HG03521 (cell line): ENCODE measurements around the gene SLC7A1.

ENCODE experiments used
- ATAC-seq: cut with Tn5 transposase; IDR thresholded peaks from one replicate; pipeline ENCODE4 v1.9.1; 2021; ENCODE audit warnings: mild to moderate bottlenecking, moderate library complexity; ENCODE audit not compliant: unreplicated experiment

SLC7A1 gene

GRCh38 chr13:29583073-29583785, 12.3 kb downstream of the SLC7A1 start:
- ATAC-seq, result no peak

- ATAC-seq, result no peak
These were observed 13.3 kb downstream of the SLC7A1 start for GRCh38 chr13:29582171-29582570.

- ATAC-seq, result no peak
These were observed 13.8 kb downstream of the SLC7A1 start for GRCh38 chr13:29581666-29582065.

- no peak for ATAC-seq
These were observed 16.4 kb downstream of the SLC7A1 start for GRCh38 chr13:29579094-29579493.

GRCh38 chr13:29578300-29579085, 17.0 kb downstream of the SLC7A1 start:
- no peak for ATAC-seq

GRCh38 chr13:29577136-29578051, 18.1 kb downstream of the SLC7A1 start:
- ATAC-seq, result no peak

GRCh38 chr13:29576581-29576980, 18.9 kb downstream of the SLC7A1 start:
- ATAC-seq, result no peak

GRCh38 chr13:29575098-29575497, 20.4 kb downstream of the SLC7A1 start:
- ATAC-seq, result no peak

GRCh38 chr13:29573190-29573589, 22.3 kb downstream of the SLC7A1 start:
- no peak for ATAC-seq

GRCh38 chr13:29572575-29572974, 22.9 kb downstream of the SLC7A1 start:
- no peak for ATAC-seq

- no peak for ATAC-seq
These were observed 23.5 kb downstream of the SLC7A1 start for GRCh38 chr13:29571876-29572570.

- no peak for ATAC-seq
These were observed 25.3 kb downstream of the SLC7A1 start for GRCh38 chr13:29570051-29570654.

GRCh38 chr13:29569253-29570050, 26.0 kb downstream of the SLC7A1 start:
- no peak for ATAC-seq

GRCh38 chr13:29568731-29569130, 26.8 kb downstream of the SLC7A1 start:
- no peak for ATAC-seq

GRCh38 chr13:29567411-29567810, 28.1 kb downstream of the SLC7A1 start:
- ATAC-seq, result no peak

- ATAC-seq, result no peak
These were observed 29.3 kb downstream of the SLC7A1 start for GRCh38 chr13:29566206-29566605.

- ATAC-seq, result no peak
These were observed 30.7 kb downstream of the SLC7A1 start for GRCh38 chr13:29564818-29565217.

GRCh38 chr13:29564373-29564772, 31.1 kb downstream of the SLC7A1 start:
- no peak for ATAC-seq

GRCh38 chr13:29563941-29564340, 31.5 kb downstream of the SLC7A1 start:
- ATAC-seq, result no peak
